Osteoblast (primary cell): ENCODE measurements around the gene RSPRY1. TPM values are rescaled to one million over a fixed set of nuclear protein-coding genes. Genes with fewer than 3 reads are reported as not detected.

Experiments used
- DNase-seq: peaks from one replicate; pipeline ENCODE4 v3.0.0; 2011; ENCODE audit warnings: low spot score, mixed read lengths; ENCODE audit not compliant: insufficient read length; ENCODE audit errors: missing footprints
- H2AFZ ChIP-seq: 2 replicates; pipeline ENCODE4 v1.6.0; 2011; ENCODE audit warnings: mild to moderate bottlenecking, low read length
- H3K27ac ChIP-seq: 2 replicates; pipeline ENCODE4 v1.5.1; 2011; ENCODE audit warnings: mild to moderate bottlenecking, low read depth, low read length, moderate library complexity
- H3K27me3 ChIP-seq: 2 replicates; pipeline ENCODE4 v1.6.0; 2012; ENCODE audit warnings: mild to moderate bottlenecking, control low read depth, inconsistent platforms, low read length, moderate library complexity; ENCODE audit not compliant: insufficient read depth
- H3K36me3 ChIP-seq: 2 replicates; pipeline ENCODE4 v1.5.1; 2011; ENCODE audit warnings: mild to moderate bottlenecking, low read length, control low read depth, moderate library complexity; ENCODE audit not compliant: insufficient read depth
- H3K4me1 ChIP-seq: 2 replicates; pipeline ENCODE4 v1.5.1; 2011; ENCODE audit warnings: mild to moderate bottlenecking, low read length, control low read depth, moderate library complexity; ENCODE audit not compliant: insufficient read depth
- H3K4me2 ChIP-seq: 2 replicates; pipeline ENCODE4 v1.6.0; 2011; ENCODE audit warnings: mild to moderate bottlenecking, low read length; ENCODE audit not compliant: insufficient read depth
- H3K4me3 ChIP-seq: fragments of 200-600 bp; sonication (generic); 3 replicates; pipeline ENCODE4 v1.5.1; 2012; ENCODE audit warnings: mild to moderate bottlenecking, low read length, inconsistent platforms; ENCODE audit not compliant: insufficient read depth
- H3K79me2 ChIP-seq: 2 replicates; pipeline ENCODE4 v1.6.0; 2012; ENCODE audit warnings: mild to moderate bottlenecking, low read length, control low read depth, inconsistent platforms; ENCODE audit not compliant: insufficient read depth
- H3K9me3 ChIP-seq: 2 replicates; pipeline ENCODE4 v1.5.1; 2011; ENCODE audit warnings: low read depth, low read length, control low read depth
- H4K20me1 ChIP-seq: 2 replicates; pipeline ENCODE4 v1.6.0; 2012; ENCODE audit warnings: mild to moderate bottlenecking, low read length, control low read depth; ENCODE audit not compliant: insufficient read depth
- total RNA-seq: library from RNA; depleted of rRNA; stranded (reverse); fragments of >200 nt; gene quantifications from 2 replicates; pipeline ENCODE4 v1.2.3, GENCODE V29; 2012
- TF ChIP-seq, protein P1 (sequence below): IDR thresholded peaks from 2 replicates; pipeline ENCODE4 v1.5.1; 2011; ENCODE audit warnings: mild to moderate bottlenecking, low read depth, low read length, moderate library complexity; ENCODE audit errors: extremely low read depth

The RSPRY1 gene
- total RNA-seq, 1 donor, result 57.2 TPM

DNA sequence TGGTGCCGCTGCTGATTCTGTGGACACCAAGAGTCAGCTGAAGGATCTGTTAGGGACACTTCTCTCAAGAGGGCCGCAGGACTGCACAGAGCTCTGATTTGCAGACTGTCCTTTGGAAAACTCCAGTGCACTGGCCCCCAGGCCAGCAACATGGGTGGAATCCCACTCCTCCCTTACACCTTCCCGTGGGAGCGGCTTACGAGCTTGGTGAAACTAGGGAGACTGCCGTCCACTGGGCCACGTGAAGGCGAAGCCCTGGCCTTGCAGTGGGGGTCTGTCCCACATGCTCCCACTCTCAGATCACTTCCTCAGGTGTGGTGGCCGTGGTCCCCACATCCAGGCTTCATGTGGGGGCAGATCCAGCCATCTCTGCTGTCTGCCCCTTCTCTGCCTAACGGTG lies 36.7 kb upstream of the RSPRY1 start:
- DNase-seq, result no peak
- no peaks in the 10 kb centered on the region for H3K9me3 ChIP-seq
- no peak overlapping the region for H3K27ac ChIP-seq
- H3K4me1 ChIP-seq, result no peaks in the 10 kb centered on the region
- H3K27me3 ChIP-seq, result no peaks in the 10 kb centered on the region
- TF ChIP-seq, protein P1, sequence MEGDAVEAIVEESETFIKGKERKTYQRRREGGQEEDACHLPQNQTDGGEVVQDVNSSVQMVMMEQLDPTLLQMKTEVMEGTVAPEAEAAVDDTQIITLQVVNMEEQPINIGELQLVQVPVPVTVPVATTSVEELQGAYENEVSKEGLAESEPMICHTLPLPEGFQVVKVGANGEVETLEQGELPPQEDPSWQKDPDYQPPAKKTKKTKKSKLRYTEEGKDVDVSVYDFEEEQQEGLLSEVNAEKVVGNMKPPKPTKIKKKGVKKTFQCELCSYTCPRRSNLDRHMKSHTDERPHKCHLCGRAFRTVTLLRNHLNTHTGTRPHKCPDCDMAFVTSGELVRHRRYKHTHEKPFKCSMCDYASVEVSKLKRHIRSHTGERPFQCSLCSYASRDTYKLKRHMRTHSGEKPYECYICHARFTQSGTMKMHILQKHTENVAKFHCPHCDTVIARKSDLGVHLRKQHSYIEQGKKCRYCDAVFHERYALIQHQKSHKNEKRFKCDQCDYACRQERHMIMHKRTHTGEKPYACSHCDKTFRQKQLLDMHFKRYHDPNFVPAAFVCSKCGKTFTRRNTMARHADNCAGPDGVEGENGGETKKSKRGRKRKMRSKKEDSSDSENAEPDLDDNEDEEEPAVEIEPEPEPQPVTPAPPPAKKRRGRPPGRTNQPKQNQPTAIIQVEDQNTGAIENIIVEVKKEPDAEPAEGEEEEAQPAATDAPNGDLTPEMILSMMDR, result no peak
- H3K36me3 ChIP-seq, result peaks cover 20% of the 10 kb centered on the region
- no peak overlapping the region for H3K4me2 ChIP-seq
- no peak overlapping the region for H2AFZ ChIP-seq
- H4K20me1 ChIP-seq, result no peaks in the 10 kb centered on the region
- H3K4me3 ChIP-seq, result no peak overlapping the region
- H3K79me2 ChIP-seq, result no peaks in the 10 kb centered on the region

GRCh38 chr16:57150682-57151330 lies 35.3 kb upstream of the RSPRY1 start:
- H3K9me3 ChIP-seq, result no peaks in the 10 kb centered on the region
- H3K27me3 ChIP-seq, result no peaks in the 10 kb centered on the region
- no peak overlapping the region for H3K27ac ChIP-seq
- TF ChIP-seq, protein P1, result no peak
- H3K4me3 ChIP-seq, result no peak overlapping the region
- no peaks in the 10 kb centered on the region for H4K20me1 ChIP-seq
- peak; percentile 62 for DNase-seq
- H3K36me3 ChIP-seq, result peaks cover 24% of the 10 kb centered on the region
- no peak overlapping the region for H2AFZ ChIP-seq
- no peaks in the 10 kb centered on the region for H3K79me2 ChIP-seq
- no peaks in the 10 kb centered on the region for H3K4me1 ChIP-seq
- H3K4me2 ChIP-seq, result no peak overlapping the region

GRCh38 chr16:57151369-57151768 lies 34.8 kb upstream of the RSPRY1 start:
- Histone ChIP-seq H3K4me1 (no peaks in the 10 kb centered on the region), H3K4me2 (no peak overlapping the region), H3K4me3 (no peak overlapping the region), H4K20me1 (no peaks in the 10 kb centered on the region), H3K9me3 (no peaks in the 10 kb centered on the region), H2AFZ (no peak overlapping the region), H3K27ac (no peak overlapping the region), H3K79me2 (no peaks in the 10 kb centered on the region), H3K36me3 (peaks cover 24% of the 10 kb centered on the region), H3K27me3 (no peaks in the 10 kb centered on the region)
- peak; percentile 59 for DNase-seq
- TF ChIP-seq, protein P1, result no peak

GRCh38 chr16:57152096-57153093 lies 33.7 kb upstream of the RSPRY1 start:
- DNase-seq, result no peak
- no peaks in the 10 kb centered on the region for H4K20me1 ChIP-seq
- H3K36me3 ChIP-seq, result peaks cover 29% of the 10 kb centered on the region
- no peak overlapping the region for H2AFZ ChIP-seq
- TF ChIP-seq, protein P1, result no peak
- no peak overlapping the region for H3K4me2 ChIP-seq
- H3K9me3 ChIP-seq, result no peaks in the 10 kb centered on the region
- H3K4me1 ChIP-seq, result no peaks in the 10 kb centered on the region
- H3K27ac ChIP-seq, result no peak overlapping the region
- no peaks in the 10 kb centered on the region for H3K27me3 ChIP-seq
- H3K79me2 ChIP-seq, result no peaks in the 10 kb centered on the region
- H3K4me3 ChIP-seq, result no peak overlapping the region
